Bronchial epithelial cell (primary cell): ENCODE data around the gene OR2H1. TPM values are rescaled to one million over a fixed set of nuclear protein-coding genes. Genes with fewer than 3 reads are reported as not detected.
A peak's percentile ranks its signal among the peaks of the same experiment; 100 is the strongest.

Experiments
- DNase-seq: peaks from one replicate; pipeline ENCODE4 v3.0.0-alpha.2; 2010; ENCODE audit warnings: low read depth
- FAIRE-seq: peaks from 2 replicates; lab custom pipeline; 2011; peaks lifted over from hg19 to GRCh38; lab: Jason Lieb, UNC
- H3K27me3 ChIP-seq: 2 replicates; pipeline ENCODE4 v1.5.1; 2011; ENCODE audit warnings: low read length; ENCODE audit not compliant: control insufficient read depth, insufficient read depth
- H3K36me3 ChIP-seq: 2 replicates; pipeline ENCODE4 v1.5.1; 2011; ENCODE audit warnings: low read length; ENCODE audit not compliant: control insufficient read depth, insufficient read depth
- H3K4me3 ChIP-seq: 2 replicates; pipeline ENCODE4 v1.5.1; 2011; ENCODE audit warnings: mild to moderate bottlenecking, low read depth, low read length, control low read depth
- total RNA-seq: library from RNA; depleted of rRNA; stranded (reverse); fragments of >200 nt; gene quantifications from 2 replicates; pipeline ENCODE4 v1.2.1, GENCODE V29; 2014
- TF ChIP-seq, protein P1 (sequence below): IDR thresholded peaks from 2 replicates; pipeline ENCODE4 v1.5.1; 2011; ENCODE audit warnings: mild to moderate bottlenecking, moderate library complexity, low read length, control low read depth, inconsistent platforms; ENCODE audit not compliant: insufficient read depth, severe bottlenecking

Gene OR2H1
- total RNA-seq, 1 donor from 2014 or later = not detected

DNA sequence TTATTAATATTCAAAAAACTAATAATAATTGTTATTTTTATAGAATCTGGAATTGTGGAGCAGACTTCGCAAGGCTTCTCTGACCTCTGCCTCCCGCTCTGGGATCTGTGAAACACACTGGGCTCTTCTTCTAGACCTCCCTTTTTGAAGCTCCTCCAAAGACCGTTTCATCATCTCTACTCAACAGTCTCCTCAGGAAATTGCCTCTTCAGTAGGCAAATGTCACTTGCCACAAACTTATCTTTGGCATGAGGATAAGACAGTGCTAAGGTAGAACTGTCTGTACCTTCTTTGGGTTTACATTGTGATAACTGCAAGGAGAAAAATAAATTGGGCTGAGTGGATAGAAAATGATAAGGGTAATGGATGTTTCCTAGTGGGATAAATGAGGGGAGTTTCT lies 33.1 kb downstream of the OR2H1 start:
- H3K4me3 ChIP-seq = no peak overlapping the region
- FAIRE-seq = no peak
- no peaks in the 10 kb centered on the region for H3K27me3 ChIP-seq

DNA sequence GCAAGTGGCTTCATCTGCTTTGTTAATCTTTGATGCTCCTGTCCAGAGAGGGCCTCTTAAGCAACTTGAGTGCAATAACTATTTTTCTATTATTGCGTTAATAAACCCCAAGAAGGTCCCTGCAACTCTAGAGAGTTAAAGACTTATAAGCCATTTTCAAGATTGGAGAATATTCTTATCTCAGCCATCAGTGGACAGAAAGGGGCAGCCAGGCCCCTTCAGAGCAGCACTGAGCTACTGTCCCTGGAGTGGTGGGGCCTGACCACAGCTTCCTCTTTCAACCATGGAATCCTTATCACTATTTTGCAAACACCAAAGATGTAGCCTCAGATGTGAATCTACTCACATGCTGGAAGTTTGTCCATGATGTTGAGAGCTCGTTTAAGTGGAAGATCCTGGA lies 33.6 kb downstream of the OR2H1 start:
- FAIRE-seq (no peak), DNase-seq (no peak)
- H3K27me3 ChIP-seq = no peaks in the 10 kb centered on the region
- no peaks in the 10 kb centered on the region for H3K36me3 ChIP-seq
- TF ChIP-seq, protein P1, sequence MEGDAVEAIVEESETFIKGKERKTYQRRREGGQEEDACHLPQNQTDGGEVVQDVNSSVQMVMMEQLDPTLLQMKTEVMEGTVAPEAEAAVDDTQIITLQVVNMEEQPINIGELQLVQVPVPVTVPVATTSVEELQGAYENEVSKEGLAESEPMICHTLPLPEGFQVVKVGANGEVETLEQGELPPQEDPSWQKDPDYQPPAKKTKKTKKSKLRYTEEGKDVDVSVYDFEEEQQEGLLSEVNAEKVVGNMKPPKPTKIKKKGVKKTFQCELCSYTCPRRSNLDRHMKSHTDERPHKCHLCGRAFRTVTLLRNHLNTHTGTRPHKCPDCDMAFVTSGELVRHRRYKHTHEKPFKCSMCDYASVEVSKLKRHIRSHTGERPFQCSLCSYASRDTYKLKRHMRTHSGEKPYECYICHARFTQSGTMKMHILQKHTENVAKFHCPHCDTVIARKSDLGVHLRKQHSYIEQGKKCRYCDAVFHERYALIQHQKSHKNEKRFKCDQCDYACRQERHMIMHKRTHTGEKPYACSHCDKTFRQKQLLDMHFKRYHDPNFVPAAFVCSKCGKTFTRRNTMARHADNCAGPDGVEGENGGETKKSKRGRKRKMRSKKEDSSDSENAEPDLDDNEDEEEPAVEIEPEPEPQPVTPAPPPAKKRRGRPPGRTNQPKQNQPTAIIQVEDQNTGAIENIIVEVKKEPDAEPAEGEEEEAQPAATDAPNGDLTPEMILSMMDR = no peak
- no peak overlapping the region for H3K4me3 ChIP-seq

More for the DNA sequence above, 33.1 kb downstream of the OR2H1 start:
- DNase-seq = no peak
- TF ChIP-seq, protein P1 = no peak
- H3K36me3 ChIP-seq = no peaks in the 10 kb centered on the region

DNA sequence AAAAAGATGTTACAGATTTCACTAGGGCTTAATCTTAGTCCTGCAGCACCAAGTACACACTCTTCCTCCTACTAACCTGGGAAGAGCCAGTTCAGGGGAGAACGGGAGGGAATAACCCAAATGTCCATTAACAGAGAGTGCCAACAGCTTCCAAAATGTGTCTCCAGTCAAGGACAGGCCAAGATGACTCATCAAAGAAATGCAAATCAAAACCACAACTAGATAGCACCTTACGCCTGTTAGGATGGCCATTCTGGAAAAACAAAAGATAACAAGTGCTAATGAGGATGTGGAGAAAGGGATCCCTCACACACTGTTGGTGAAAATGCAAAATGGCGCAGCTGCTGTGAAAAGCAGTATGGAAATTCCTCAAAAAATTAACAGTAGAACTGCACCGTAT lies 34.6 kb downstream of the OR2H1 start:
- FAIRE-seq (no peak), DNase-seq (no peak)
- Histone ChIP-seq H3K36me3 (no peaks in the 10 kb centered on the region), H3K27me3 (no peaks in the 10 kb centered on the region), H3K4me3 (no peak overlapping the region)
- TF ChIP-seq, protein P1 = no peak

DNA sequence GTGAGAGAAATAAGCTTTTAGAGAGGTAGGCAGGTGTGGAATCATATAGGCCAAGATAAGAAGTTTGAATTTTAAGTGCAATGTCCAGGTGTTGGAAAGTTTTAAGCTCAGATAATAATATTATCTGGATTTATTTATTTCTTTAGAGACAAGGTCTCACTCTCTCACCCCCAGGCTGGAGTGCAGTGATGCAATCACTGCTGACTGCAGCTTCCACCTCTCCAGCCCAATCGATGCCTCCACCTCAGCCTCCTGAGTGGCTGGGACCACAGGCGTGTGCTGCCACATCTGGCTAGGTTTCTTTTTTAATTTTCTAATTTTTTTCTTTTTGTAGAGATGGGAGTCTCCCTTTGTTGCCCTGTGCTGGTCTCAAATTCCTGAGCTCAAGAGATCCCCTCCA lies 36.3 kb downstream of the OR2H1 start:
- H3K4me3 ChIP-seq = no peak overlapping the region
- no peaks in the 10 kb centered on the region for H3K36me3 ChIP-seq
- peaks cover 2% of the 10 kb centered on the region for H3K27me3 ChIP-seq
- no peak for DNase-seq
- FAIRE-seq = no peak
- TF ChIP-seq, protein P1 = no peak

DNA sequence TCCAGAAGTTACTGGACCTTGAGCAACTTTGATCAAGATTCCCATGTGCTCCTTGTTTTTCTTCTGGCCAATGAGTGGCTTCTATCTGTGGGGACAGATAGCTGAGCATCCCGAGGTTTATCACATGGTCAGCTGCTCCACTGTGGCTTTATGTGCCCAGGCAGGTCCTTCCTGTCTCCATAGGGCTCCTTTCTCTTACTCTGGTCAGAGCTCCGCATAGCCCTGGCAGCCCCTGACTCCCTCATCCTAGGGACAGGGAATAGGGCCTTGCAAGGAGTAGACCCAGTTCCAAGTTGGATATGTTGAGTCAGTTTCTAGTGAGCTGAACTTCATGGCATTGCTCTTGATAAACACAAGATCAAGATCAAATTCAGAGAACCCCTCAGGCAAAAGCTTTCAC lies 37.2 kb downstream of the OR2H1 start:
- TF ChIP-seq, protein P1 = no peak
- no peaks in the 10 kb centered on the region for H3K36me3 ChIP-seq
- H3K27me3 ChIP-seq = peaks cover 2% of the 10 kb centered on the region
- DNase-seq (no peak), FAIRE-seq (no peak)
- H3K4me3 ChIP-seq = no peak overlapping the region

DNA sequence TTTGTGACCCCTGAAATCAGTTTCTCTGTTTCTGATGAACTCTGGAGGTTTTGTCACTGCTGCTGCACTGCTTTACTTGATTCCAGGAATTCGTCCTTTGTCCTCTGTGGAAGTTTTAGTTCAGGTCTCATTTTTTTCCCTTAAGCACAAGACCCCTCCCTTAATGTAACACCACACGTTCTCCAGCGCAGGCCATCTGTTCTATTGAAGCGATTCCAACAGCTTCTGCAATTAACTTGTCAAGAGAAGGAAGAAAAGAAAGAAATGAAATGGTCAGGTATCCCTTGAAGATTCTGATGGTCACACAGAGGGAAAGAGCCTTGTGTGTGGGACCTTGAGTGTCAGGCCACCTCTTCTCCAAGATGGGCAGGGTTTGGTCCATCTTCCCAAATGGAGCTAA lies 38.6 kb downstream of the OR2H1 start:
- FAIRE-seq (peak; percentile 89), DNase-seq (no peak)
- no peaks in the 10 kb centered on the region for H3K36me3 ChIP-seq
- peaks cover 4% of the 10 kb centered on the region for H3K27me3 ChIP-seq
- TF ChIP-seq, protein P1 = no peak
- no peak overlapping the region for H3K4me3 ChIP-seq
